ENCODE measurements around the gene SURF4.

Gene SURF4

DNA sequence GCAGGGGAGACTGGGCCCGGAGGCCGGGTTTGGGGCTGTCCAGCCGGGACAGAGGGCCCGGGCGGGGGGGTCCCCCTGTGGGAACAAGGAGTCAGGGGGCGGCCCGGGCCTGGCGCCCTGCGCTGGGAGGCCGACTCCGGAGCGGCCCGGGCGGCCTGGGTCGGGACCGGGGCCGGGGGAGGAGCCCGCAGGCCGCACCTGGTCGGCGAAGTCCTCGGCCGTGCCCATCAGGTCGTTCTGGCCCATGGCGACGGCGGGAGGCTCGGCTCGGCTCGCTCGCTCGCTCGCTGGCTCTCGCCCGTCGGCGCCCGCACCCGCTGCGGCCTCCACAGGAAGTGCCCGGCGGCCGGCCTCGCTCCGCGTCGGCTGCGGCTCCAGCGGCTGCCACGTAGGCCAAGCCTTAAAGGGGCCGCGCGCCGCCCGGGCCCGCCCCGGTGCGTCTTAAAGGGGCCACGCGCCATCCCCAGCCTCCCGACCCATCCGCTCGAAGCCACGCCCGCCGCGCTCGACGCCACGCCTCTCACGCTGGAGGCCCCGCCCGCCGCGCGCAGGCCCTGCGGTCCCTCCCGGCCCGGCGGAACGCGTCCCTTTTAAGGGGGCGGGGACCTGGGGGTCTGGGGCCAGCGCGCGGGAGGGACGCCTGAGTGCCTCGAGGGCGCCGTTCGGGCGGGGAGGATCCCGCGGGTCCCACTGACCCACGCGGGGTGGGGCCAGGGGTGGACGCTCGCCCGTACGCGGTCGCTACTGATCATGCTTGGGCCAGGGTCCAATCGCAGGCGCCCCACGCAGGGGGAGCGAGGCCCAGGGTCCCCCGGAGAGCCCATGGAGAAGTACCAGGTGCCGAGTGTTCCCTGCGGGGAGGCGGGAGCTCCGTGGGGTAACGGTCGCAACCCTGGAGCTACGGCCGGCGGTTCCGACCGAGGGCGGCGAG is at the start of gene SURF4, which contains the start of gene STKLD1:
SURF4 (minus strand) TSS at position 337 of the 931 bp plus-strand sequence; CDS start at position 246, 91 bp downstream.
STKLD1 (plus strand) TSS at position 643 of the 931 bp plus-strand sequence; CDS start at position 751, 108 bp downstream.
- DNase-seq, result peak; percentile 92

DNA sequence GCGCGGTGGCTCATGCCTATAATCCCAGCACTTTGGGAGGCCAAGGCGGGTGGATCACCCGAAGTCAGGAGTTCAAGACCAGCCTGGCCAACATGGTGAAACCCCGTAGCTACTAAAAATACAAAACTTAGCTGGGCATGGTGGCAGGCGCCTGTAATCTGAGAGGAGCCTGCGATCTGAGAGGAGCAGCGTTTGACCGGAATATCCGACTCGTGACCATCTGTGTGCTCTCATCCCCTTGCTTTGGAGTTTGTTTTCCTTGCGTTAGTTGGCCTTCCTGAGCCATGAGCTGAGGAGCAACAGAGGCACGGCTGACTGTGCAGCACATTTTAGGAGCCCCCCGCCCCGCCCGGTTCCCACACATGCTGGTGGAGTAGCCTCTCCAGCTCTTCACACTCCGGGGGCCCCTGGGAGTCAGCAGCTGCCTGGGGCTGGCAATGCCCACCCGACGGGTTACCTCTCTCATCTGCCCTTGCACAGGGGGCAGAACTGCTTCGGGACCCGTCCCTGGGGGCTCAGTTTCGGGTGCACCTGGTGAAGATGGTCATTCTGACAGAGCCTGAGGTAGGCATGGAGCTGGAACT is 49.3 kb upstream of the SURF4 start:
- DNase-seq, result no peak

DNA sequence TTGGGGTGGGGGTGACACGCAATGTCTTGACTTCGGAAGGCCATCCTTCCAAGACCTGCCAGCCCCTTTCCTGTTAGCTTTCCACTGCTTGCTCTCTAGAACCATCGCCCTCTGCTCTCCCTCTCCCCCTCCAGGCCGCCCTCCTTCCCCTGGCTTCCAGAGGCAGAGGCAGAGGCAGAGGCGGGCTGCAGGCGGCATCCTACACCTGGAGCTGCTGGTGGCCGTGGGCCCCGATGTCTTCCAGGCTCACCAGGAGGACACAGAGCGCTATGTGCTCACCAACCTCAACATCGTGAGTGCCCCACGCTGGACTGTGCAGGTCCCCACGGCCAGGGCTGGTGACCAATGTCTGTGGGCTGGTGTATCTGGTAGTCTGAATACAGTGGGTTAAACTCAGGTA is 48.3 kb upstream of the SURF4 start:
- no peak for DNase-seq

DNA sequence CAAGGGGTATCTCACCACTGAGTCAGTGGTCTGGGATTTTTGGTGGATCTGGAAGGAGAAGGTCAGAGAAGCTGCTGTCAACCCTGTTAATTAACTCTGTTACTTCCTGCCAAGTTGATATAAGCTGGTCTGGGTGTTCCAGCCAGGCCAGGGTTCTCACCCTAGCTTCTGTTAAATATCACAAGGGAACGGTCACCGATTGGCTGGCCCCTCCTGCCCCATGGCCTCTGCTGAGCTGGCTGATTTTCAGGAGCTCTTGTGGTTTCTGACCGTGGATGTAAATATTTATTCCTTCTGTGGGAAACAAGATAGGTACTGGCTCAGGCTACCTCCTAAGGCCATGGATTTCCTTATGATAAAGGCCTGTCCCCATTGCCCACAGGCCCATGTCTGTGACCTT is 47.4 kb upstream of the SURF4 start:
- no peak for DNase-seq

DNA sequence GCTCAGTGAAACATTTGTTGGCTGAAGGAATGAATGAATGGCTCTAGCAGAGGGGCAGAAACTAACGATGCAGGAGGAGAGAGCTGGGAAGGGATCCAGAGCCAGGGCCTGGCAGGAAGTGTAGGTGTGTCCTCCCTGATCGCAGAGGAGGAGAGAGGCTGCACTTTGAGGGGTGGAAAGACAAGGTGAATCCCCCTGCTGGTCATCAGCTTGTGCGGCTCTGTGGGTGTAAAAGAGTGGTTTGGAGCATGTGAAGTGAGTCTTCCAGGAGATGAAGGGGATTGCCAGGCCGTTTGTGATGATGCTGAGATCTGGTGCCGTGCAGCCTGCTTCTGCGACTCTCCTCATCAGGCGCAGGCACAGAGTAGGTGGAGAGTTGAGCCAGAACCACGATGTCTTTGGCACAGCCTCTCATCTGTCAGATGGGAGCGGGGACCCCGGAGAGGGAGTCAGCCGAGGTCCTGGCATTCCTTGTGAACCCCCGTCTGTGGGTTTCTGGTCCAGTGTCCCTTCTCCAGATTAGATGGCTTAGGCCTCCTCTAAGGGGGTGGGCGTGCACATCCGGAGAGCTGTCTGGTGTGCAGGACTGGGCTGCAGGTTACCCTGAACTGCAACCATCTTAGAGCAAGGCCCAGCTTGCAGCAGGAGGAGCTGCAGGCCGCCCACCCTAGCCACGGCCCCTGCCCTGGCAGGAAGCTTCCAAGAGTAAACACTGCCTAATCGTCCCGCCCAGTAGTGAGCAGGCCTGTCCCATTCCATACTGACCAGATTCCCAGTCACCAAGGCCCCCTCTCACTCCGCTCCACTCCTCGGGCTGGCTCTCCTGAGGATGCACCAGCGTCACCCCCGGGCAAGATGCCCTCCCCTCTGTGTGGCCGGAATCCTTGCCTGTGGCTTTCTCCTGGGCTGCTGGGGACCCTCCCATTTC is 46.0 kb upstream of the SURF4 start, which contains the start of gene ADAMTS13:
ADAMTS13 (plus strand) TSS at position 753 of the 928 bp plus-strand sequence; CDS start at position 830, 77 bp downstream.
- peak; percentile 34 for DNase-seq

DNA sequence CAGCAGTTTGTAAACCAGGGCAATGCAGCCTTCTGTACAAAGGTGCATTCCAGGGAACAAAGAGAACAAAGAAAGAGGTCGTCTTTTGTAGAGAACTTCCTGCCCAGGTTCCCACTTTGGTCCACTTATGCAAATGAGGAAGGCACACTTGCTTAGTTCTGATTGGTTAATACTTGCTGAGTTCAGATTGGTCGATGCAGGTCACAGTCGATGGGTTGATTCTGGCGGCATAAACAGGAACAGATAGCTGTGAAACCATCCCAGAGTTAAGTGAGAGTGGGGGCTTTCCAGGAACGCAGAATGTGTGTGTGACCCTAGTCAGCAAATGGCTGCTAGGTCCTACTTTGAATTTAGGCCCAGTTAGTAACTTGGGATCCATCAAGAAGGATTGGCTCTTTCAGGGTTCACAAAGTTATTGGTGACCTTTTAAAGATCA is 44.5 kb upstream of the SURF4 start:
- peak; percentile 28 for DNase-seq

DNA sequence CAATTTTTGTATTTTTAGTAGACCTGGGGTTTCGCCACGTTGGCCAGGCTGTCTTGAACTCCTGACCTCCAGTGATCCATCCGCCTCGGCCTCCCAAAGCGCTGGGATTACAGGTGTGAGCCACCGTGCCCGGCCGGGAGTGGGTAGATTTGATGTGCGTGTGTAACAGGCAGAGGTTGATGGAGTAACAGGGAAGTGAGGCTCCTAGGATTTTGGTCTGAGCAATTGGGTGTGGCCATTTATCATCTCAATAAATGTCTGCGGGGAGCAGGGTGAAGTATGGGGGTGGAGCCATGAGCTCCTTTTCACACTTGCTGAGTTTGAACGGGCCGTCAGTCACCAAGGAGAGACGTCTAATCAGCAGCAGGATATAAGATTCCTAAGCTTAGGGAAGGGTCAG is 43.1 kb upstream of the SURF4 start:
- no peak for DNase-seq

DNA sequence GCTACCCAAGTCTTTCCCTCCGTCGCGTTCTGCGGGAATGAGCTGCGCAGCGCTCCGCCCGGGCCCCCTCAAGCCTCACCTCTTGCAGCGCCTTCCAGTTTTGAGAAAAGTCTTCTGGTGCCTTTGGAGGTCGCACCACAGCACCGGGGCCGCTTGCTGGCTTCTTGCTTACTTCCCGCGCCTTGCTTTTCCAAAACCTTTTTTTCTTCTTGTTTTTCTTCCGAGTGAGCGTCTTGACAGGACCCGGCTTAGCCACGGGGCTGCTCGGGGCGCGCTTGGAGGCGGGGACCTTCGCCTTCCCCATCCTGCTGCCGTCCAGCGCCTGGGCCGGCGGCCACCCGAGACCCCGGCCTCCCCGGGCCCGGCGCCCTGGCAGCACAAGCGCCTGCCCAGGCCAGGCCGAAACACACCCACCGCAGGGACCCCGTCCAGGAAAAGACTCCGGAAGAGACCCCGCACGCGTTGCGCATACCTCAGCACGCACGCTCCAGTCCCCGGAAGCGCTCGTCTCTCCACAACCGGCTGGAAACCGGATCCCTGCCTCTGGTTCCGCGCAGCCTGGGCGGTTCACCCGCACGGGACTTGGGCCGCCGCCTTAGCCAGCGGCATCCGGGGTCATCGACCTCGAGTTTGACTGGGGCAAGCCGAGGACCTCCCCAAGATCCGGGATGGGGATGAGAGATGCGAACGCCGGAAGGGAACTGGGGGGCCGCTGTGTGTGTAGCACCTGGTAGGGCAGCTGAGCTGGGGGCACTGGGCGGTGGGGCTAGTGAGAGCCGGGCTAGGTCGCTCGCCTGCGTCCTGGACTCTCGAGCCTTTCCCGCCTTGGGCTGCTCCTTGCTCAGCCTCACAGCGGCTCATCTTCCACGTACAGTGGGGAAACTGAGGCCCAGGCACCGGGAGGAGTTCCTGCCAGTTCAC is 41.9 kb upstream of the SURF4 start, which contains the start of gene REXO4:
REXO4 (minus strand) TSS at position 470 of the 921 bp plus-strand sequence; CDS start at position 304, 166 bp downstream.
- peak; percentile 84 for DNase-seq

DNA sequence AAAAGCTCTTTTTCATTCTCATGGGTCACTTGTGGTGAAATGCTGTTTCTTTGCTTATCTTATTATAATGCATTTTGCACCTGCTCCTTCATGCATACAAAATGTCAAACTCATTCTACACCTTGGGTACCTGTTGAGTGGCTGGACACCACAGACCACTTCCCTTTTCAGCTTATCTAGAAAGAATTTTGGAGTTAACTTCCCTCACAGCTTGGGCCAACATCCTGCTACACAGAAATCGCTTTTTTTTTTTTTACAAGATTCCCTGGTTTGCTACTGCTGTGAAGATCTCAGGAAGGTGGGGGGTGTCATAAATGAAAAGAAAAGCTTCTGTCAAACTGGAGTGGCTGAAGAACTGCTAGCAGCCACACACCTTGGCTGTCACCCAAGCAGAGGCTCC is 39.3 kb upstream of the SURF4 start:
- DNase-seq, result no peak

DNA sequence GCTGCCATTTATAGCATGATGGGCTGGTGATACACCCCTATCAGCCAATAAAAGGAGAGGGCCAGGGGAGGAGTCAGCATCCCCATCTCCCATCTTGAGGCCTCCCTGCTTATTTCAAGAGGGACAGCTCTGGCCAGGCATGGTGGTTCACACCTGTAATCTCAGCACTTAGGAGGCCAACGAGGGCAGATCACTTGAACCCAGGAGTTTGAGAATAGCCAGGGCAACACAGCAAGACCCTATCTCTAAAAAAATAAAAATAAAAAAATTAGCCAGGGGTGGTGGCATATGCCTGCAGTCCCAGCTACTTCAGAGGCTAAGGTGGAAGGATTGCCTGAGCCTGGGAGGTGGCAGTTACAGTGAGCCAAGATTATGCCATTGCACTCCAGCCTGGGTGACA is 32.2 kb upstream of the SURF4 start:
- DNase-seq, result no peak

DNA sequence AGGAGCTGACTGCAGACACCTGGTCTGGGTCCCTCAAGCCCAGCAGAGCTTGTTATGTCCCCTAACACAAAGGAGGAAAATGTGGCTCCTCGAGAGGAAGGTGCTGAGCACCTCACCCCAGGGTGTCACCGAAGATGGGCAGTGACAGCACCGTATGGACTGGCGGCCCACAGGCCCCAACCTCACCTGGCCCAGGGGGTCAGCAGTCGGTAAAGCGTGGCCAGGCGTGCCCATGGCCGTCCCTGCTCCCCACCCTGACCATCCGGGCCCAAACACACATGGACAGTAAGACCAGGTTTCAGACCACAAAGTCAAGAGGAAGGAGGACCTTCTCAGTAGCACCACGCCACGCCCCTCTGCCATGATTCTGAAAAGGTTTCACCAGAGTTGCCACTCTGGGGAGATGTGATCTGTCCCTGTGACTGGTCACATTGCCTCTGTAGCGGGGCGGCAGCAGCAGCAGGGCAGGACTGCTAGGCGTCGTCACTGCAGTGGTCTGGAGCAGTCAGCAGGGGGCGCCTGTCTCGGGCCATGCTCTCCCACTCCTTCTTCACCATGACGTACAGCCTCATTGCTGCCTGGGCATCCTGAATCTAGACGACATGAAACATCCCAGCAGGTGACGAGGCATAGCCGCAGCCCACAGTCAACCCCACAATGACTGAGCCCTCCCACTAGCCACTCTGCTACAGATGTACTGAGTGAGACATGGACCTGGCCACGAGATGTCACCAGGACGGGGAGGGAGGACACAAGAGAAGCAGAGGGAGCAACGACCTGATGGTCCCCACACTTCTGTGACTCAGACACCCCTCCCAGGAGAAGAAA is 30.8 kb upstream of the SURF4 start:
- peak; percentile 79 for DNase-seq

DNA sequence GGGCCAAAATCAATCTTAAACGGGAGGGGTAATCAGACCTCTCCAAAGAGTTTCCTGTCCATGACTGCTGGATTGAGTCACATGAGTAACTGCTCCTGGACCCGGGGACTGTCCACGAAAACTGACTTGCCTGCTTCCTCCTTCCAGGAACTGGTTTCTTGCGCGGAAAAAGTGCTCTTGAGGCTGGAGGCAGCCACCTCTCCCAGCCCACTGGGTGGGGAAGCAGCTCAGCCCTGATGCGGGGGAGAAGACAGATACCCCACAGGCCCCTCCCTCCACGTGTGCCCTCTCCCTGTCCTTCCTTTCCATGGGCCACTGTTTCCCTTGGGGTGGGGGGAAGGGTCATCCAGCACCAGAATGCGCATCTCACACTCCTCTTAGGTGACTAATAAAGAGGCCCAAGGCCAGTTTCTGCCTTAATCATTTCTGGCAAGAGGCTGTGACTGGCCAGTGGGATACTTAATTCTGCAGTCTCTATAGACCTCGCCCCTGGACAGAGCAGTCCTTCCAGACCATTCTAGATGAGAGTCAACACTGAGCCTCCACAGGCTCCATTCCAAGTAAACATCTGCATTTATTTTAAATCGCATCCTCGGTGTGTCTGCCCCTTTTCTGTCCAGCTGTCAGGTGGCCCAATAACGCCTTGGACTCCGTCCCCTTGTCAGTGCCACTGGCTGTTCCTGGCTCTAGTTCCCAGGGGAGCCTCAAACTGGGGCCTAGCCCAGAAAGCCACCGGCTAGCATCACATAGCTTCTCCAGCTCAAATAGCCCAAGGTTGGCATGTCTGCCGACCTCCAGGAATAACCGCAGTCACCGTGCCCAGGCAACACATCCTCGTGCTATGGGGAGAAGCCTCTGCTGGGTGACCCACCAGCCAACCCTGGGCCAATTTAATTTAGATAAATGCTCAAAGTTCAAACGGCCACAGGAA is 29.9 kb upstream of the SURF4 start:
- no peak for DNase-seq

DNA sequence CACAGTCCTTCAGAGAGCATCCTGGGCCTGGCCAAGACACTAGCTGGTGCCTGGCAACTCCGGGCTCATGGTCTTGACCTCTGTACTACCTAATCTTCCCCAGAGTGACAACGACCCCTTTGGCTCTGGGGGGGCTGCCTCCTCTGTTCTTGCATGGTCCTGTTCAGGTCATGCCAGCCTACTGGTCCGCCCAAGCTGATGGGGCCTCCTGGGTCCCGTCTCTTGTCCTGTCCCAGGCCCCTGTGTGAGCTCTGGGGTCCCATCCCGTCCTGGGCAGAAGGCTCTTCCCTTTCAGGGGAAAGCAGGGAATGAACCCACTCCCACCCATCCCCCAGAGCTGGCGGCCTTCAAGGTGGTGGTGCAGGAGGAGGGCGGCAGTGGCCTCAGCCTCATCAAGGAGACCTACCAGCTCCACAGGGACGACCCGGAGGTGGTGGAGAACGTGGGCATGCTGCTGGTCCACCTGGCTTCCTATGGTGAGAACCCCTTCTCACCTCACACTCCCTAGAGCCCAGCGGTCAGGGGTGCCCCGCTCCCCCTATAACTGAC is 28.7 kb upstream of the SURF4 start:
- DNase-seq, result no peak

DNA sequence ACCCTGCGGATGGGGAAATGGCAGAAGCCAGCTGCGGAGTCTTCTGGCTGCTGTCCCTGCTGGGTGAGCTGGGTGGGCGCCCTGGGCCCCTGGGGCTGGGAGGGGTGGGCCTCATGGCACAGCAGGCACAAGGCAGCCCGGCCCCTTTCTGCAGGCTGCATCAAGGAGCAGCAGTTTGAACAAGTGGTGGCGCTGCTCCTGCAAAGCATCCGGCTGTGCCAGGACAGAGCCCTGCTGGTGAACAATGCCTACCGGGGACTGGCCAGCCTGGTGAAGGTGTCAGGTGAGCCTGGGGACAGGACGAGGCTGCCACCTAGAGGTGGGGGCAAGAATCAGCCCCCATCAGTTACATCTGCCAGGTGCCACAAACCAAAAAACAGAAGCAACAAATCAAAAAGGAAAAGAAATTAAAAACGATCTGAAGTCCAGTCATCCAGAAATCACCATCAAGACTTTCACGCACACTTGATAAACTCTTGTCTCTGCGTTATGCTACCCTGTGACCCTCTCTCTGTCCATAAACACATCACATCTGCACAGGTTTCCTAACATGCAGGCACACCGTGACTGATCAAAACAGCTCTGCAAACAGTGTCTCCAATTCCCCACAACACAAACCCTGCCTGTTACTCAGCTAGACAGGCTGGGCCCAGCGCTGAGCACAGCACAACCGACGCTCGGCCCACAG is 28.1 kb upstream of the SURF4 start:
- DNase-seq, result peak; percentile 56

DNA sequence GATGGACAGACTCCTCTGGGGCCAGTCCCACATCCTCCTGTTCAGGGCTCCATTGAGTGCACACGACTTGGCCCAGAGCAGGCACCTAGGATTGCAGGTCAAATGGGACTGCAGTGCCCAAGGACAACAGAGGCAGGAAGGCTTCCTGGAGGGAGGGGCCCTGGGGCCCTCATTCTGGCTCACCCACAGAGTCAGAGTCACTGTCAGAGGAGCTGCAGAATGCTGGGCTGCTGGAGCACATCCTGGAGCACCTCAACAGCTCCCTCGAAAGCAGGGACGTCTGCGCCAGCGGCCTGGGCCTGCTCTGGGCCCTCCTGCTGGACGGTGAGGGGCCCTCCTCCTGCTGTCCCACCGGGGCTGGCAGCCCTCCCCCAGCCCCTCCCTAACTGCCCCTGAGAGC is 26.8 kb upstream of the SURF4 start:
- DNase-seq, result no peak

DNA sequence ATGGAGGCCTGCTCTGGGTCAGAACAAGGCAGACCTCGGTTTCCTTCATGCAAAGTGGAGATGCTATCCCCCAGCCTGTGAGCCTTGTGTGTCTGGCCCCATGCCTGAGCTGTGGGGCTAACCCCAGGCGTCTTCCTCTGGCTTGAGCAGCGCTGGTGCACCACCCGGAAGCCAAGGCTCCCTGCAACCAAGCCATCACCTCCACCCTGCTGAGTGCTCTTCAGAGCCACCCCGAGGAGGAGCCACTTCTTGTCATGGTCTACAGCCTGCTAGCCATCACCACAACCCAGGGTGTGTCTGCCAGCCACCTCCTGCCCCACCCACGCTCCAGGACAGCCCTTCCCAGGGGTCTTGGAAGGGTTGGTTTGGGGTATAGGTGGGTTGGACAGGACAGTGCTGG is 25.7 kb upstream of the SURF4 start:
- no peak for DNase-seq

DNA sequence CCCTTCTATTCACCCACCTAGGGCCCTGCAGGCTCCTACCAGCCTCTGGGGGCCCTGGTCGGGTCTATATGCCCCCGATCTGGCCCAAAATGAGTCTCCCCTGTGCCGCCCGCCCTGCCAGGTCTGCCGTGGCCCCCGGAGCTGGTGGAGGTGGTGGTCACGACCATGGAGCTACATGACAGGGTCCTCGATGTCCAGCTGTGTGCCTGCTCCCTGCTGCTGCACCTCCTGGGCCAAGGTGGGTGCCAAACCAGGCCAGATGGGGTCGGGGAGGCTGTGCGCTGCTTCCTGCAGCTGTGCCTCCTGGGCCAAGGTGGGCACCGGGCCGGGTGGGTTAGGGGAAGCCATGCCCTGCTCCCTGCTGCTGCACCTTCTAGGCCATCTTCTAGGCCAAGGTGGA is 24.4 kb upstream of the SURF4 start:
- DNase-seq, result no peak

DNA sequence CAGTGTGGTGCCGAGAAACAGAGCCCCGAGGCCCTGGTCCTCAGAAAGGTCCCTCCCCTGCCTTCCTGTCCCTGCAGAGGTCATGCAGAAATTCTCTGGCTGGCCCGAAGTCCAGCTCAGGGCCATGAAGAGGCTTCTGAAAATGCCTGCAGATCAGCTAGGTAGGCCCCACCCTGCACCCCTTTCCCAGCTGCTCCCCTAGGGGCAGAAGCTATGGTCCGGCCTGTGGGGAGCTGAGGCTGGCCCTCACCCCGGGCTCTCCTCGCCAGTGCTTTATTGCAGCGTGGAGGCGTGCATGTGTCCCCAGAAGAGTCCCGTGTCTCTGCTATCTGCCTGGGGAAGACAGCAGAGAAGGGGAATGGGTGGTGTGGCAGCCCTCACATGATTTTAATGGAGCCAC is 22.0 kb upstream of the SURF4 start:
- DNase-seq, result no peak

DNA sequence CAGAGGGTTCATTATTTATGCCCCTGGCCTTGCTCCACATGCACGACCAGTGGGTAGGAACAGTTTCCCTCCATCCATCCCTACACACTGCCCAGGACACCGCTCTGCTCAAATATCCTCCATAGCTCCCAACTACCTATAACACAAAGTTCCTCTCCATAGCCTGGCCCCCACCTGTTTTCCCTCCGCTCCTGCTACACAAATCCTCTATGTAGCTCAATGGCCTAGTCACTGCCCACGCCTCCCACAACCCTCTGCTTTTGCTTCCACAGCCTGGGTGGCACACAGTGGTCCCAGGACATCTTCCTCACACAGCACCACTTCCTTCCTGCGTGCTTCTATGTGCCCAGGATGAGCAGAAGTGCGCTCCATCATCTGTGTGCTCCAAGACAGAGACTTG is 21.5 kb upstream of the SURF4 start:
- no peak for DNase-seq
